HepG2 (cell line): ENCODE data around the gene ALS2CL. TPM values are rescaled to one million over a fixed set of nuclear protein-coding genes. Genes with fewer than 3 reads are reported as not detected.

Experiments used
- ATAC-seq: fragments of 200-7000 bp; cut with Tn5 transposase; 3 replicates; pipeline ENCODE4 v1.9.1; 2020; ENCODE audit warnings: mild to moderate bottlenecking, moderate library complexity
- BruUV-seq: library from RNA; stranded (reverse); fragments of 400-500 nt; replicated peaks from 2 replicates; lab custom pipeline; 2021; lab: Mats Ljungman, UMichigan
- CTCF ChIA-PET: fragments of 300-600 bp; formaldehyde crosslinking; extraction: SDS; loops from one replicate; lab custom pipeline; 2021; ENCODE audit warnings: low total read pairs, inconsistent platforms, low intra/inter-chr PET ratio; lab: Yijun Ruan, JAX
- POLR2A ChIA-PET: fragments of 350-600 bp; sonication (Branson Sonifier 250); formaldehyde crosslinking; loops from one replicate; lab custom pipeline; 2020; ENCODE audit warnings: antibody characterized with exemption, inconsistent platforms; lab: Yijun Ruan, JAX
- DNase-seq: peaks from one replicate; pipeline ENCODE4 v3.0.0-alpha.2; 2015; ENCODE audit warnings: low spot score
- FAIRE-seq: peaks from 3 replicates; lab custom pipeline; 2011; peaks lifted over from hg19 to GRCh38; lab: Jason Lieb, UNC
- H2AFZ ChIP-seq: one replicate; pipeline ENCODE4 v1.6.1; 2011; ENCODE audit warnings: low read length, inconsistent platforms
- H3K27ac ChIP-seq: fragments of 300-600 bp; 3 replicates; pipeline ENCODE4 v1.8.0; 2011; ENCODE audit warnings: mixed run types, mild to moderate bottlenecking, mixed read lengths, low read length, inconsistent platforms; ENCODE audit not compliant: insufficient read depth; ENCODE audit errors: extremely low read length
- H3K27me3 ChIP-seq, 2 experiments: fragments of 200-600 bp in 1 of 2; 2 replicates in 1 of 2; 3 replicates in 1 of 2; pipeline versions ENCODE4 v1.6.0 to v1.8.0; 2011; ENCODE audit warnings: low read length in 2 of 2, mild to moderate bottlenecking in 2 of 2, moderate library complexity in 2 of 2, inconsistent platforms in 1 of 2; ENCODE audit not compliant: insufficient read depth in 2 of 2, control insufficient read depth in 1 of 2
- H3K36me3 ChIP-seq, 2 experiments: fragments of 200-600 bp in 1 of 2; replicated peaks in 1 of 2; 2 replicates in 1 of 2; 3 replicates in 1 of 2; pipeline versions ENCODE4 v1.5.1 to v1.8.0; 2011; ENCODE audit warnings: low read length in 2 of 2, inconsistent platforms in 1 of 2; ENCODE audit not compliant: insufficient read depth in 2 of 2, control insufficient read depth in 1 of 2
- H3K4me1 ChIP-seq: 2 replicates; pipeline ENCODE4 v1.5.1; 2012; ENCODE audit warnings: low read length, inconsistent platforms; ENCODE audit not compliant: insufficient read depth
- H3K4me2 ChIP-seq: 2 replicates; pipeline ENCODE4 v1.6.0; 2011; ENCODE audit warnings: low read depth, low read length, inconsistent platforms
- H3K4me3 ChIP-seq, 3 experiments: fragments of 200-600 bp in 1 of 3; sonication (generic), shearing (Covaris generic) in 1 of 3; replicated peaks in 1 of 3; 2 replicates each; pipeline ENCODE4 v1.5.1; 2011 to 2016; ENCODE audit warnings: low read length in 3 of 3, inconsistent platforms in 2 of 3, low read depth in 2 of 3, mild to moderate bottlenecking in 2 of 3, control low read depth in 1 of 3, mixed read lengths in 1 of 3; ENCODE audit not compliant: insufficient read depth in 1 of 3
- H3K79me2 ChIP-seq: one replicate; pipeline ENCODE4 v1.6.1; 2011; ENCODE audit warnings: low read length, inconsistent platforms; ENCODE audit not compliant: insufficient read depth
- H3K9ac ChIP-seq: 2 replicates; pipeline ENCODE4 v1.6.0; 2011; ENCODE audit warnings: mild to moderate bottlenecking, low read depth, low read length, inconsistent platforms; ENCODE audit not compliant: insufficient read depth
- H3K9me3 ChIP-seq: 2 replicates; pipeline ENCODE4 v1.5.1; 2012; ENCODE audit warnings: mild to moderate bottlenecking, low read length
- H4K20me1 ChIP-seq: 2 replicates; pipeline ENCODE4 v1.6.0; 2011; ENCODE audit warnings: inconsistent platforms, mild to moderate bottlenecking, low read length, moderate library complexity; ENCODE audit not compliant: insufficient read depth
- CTCF ChIP-seq: sonication (generic); formaldehyde crosslinking; IDR thresholded peaks from 2 replicates; pipeline ENCODE4 v1.5.0; 2020; ENCODE audit warnings: mild to moderate bottlenecking, missing genetic modification reagents, moderate library complexity
- ELF3 ChIP-seq: IDR thresholded peaks from 2 replicates; pipeline ENCODE4 v1.6.1; 2016; ENCODE audit warnings: missing genetic modification reagents, missing compliant biosample characterization
- HHEX ChIP-seq: IDR thresholded peaks from 2 replicates; pipeline ENCODE4 v1.6.1; 2016; ENCODE audit warnings: control low read depth
- NFIC ChIP-seq: IDR thresholded peaks from 2 replicates; pipeline ENCODE4 v1.6.1; 2012; ENCODE audit warnings: mild to moderate bottlenecking, low read length, inconsistent platforms
- SMC3 ChIP-seq: IDR thresholded peaks from 2 replicates; pipeline ENCODE4 v1.6.1; 2011; ENCODE audit warnings: low read length, improper control_type of control experiment
- STAG1 ChIP-seq: sonication (generic); formaldehyde crosslinking; IDR thresholded peaks from 2 replicates; pipeline ENCODE4 v1.4.0; 2020; ENCODE audit warnings: missing genetic modification reagents
- SYNCRIP ChIP-seq: fragments of 200-400 bp; formaldehyde crosslinking; IDR thresholded peaks from 2 replicates; pipeline ENCODE4 v1.6.1; 2018; ENCODE audit warnings: mild to moderate bottlenecking, low read depth, low read length; ENCODE audit not compliant: insufficient read depth
- ZHX1 ChIP-seq: sonication (generic); formaldehyde crosslinking; IDR thresholded peaks from 2 replicates; pipeline ENCODE4 v1.8.1; 2022; ENCODE audit warnings: low read depth, mild to moderate bottlenecking, missing genetic modification reagents
- ZNF329 ChIP-seq: sonication (generic); formaldehyde crosslinking; IDR thresholded peaks from 2 replicates; pipeline ENCODE4 v1.9.0; 2021; ENCODE audit warnings: low read depth, mild to moderate bottlenecking, missing genetic modification reagents
- ZNF44 ChIP-seq: sonication (generic); formaldehyde crosslinking; IDR thresholded peaks from 2 replicates; pipeline ENCODE4 v1.5.1; 2020; ENCODE audit warnings: mild to moderate bottlenecking, missing genetic modification reagents
- ZNF616 ChIP-seq: sonication (generic); formaldehyde crosslinking; IDR thresholded peaks from 2 replicates; pipeline ENCODE4 v1.5.0; 2020; ENCODE audit warnings: low read depth, mild to moderate bottlenecking, missing genetic modification reagents
- WGBS: methylation state at CpG from one replicate; pipeline ENCODE4 v1.1.6; 2017; ENCODE audit warnings: low lambda C conversion rate; 5-methylcytosine and 5-hydroxymethylcytosine counted together
- in situ Hi-C: cut with HindIII; loops from 2 replicates; pipeline ENCODE4 v1.10.0; 2017; ENCODE audit warnings: low pct_unique_long_range_greater_than_20kb; ENCODE audit not compliant: extremely low pct_ligation_motif_present
- intact Hi-C: fragments of 100-400 bp; cut with micrococcal nuclease; formaldehyde crosslinking; loops from one replicate; pipeline ENCODE4 v1.10.0; 2022; ENCODE audit not compliant: unreplicated experiment
- polyA plus RNA-seq, 8 experiments: library from polyadenylated mRNA; depleted of rRNA in 3 of 8; stranded (reverse) in 7 of 8; unstranded in 1 of 8; fragments of >200 nt; fragmentation: Illumina TruSeq in 4 of 8; extraction: Trizol in 4 of 8; gene quantifications; 2 replicates each; pipeline versions ENCODE4 v1.2.1 to v1.2.3, GENCODE V29; 2011 to 2016; ENCODE audit warnings: low read depth in 4 of 8, missing spikeins in 1 of 8, mixed read lengths in 1 of 8; ENCODE audit not compliant: insufficient read depth in 1 of 8
- total RNA-seq, 5 experiments: library from RNA; depleted of rRNA; stranded (reverse); fragments of >200 nt; fragmentation: Illumina TruSeq; extraction: Trizol; gene quantifications; 2 replicates each; pipeline ENCODE4 v1.2.3, GENCODE V29; 2016; ENCODE audit warnings: low read depth in 1 of 5

ALS2CL gene
- total and polyA plus RNA-seq, 2 of the 13 experiments (the other 11 are each of a cell fraction or from before 2014, with no cell fraction given) = not detected

GRCh38 chr3:46675426-46675825, 18.1 kb downstream of the ALS2CL start:
- Histone ChIP-seq H3K4me1 (no peaks in the 10 kb centered on the region), H3K79me2 (no peaks in the 10 kb centered on the region), H3K36me3 (no peaks in the 10 kb centered on the region), H3K9me3 (no peaks in the 10 kb centered on the region), H3K9ac (no peak overlapping the region), H3K4me2 (no peak overlapping the region), H4K20me1 (no peaks in the 10 kb centered on the region)
- intact Hi-C loops = no loop called here
- no TSS peak for BruUV-seq
- no peak for DNase-seq
- TF ChIP-seq HHEX (peak; percentile 44; the same call in 1 of the 2 replicates), SYNCRIP (no peak)
- TF ChIP-seq, all 625 proteins: peak for 1
- ChIA-PET POLR2A (no interaction called here), CTCF (interaction anchor here (1.1 kb wide), 1 partner anchor 187 kb away, joined by 3 read pairs; no protein-coding TSS in a partner anchor)
- H3K27ac ChIP-seq = no peak overlapping the region
- ATAC-seq = no peak
- peaks cover 0 to 44% of the 10 kb centered on the region in 2 experiments; a peak in 4 of 5 replicates for H3K27me3 ChIP-seq
- no peak overlapping the region for H3K4me3 ChIP-seq
- in situ Hi-C loops = no loop called here
- no peak for FAIRE-seq
- WGBS = 45% methylated on average over 6 of the region's 6 CpGs
- H2AFZ ChIP-seq = no peak overlapping the region

- ChIA-PET POLR2A (no interaction called here), CTCF (no interaction called here)
- Histone ChIP-seq H2AFZ (no peak overlapping the region), H3K27me3 (peaks cover 0 to 36% of the 10 kb centered on the region in 2 experiments; a peak in 4 of 5 replicates), H3K36me3 (no peaks in the 10 kb centered on the region), H3K4me3 (no peak overlapping the region), H3K79me2 (no peaks in the 10 kb centered on the region), H3K9ac (no peak overlapping the region), H3K27ac (no peak overlapping the region), H3K4me1 (no peaks in the 10 kb centered on the region), H3K4me2 (no peak overlapping the region), H3K9me3 (no peaks in the 10 kb centered on the region), H4K20me1 (no peaks in the 10 kb centered on the region)
- FAIRE-seq = no peak
- in situ Hi-C loops = no loop called here
- BruUV-seq = no TSS peak
- intact Hi-C loops = no loop called here
- 55% methylated on average over 8 of the region's 12 CpGs for WGBS
- peak; percentile 71 for ATAC-seq
- DNase-seq = peak; percentile 12
- TF ChIP-seq SMC3 (peak; percentile 6; the same call in 1 of the 2 replicates), ELF3 (CRISPR knock-in tag) (no peak), NFIC (no peak), CTCF (CRISPR knock-in tag) (peak; percentile 19; the same call in 1 of the 2 replicates), STAG1 (0 out of 2 replicates have a peak, but pooled peaks have one; percentile 7), ZNF616 (no peak), ZNF44 (CRISPR knock-in tag) (no peak), ZNF329 (peak; percentile 99), ZHX1 (CRISPR knock-in tag) (no peak)
- TF ChIP-seq, all 625 proteins: peak for 4
Measured at GRCh38 chr3:46674031-46674845, 19.2 kb downstream of the ALS2CL start.
